ENCODE results near the gene ATP2B2. TPM values are rescaled to one million over a fixed set of nuclear protein-coding genes. Genes with fewer than 3 reads are reported as not detected.
"Not testable (repeated sequence)": the region's sequence is repeated elsewhere in the genome, so short reads cannot be mapped to it uniquely, and the experiment has no call there.

Gene ATP2B2
- total and polyA plus RNA-seq, 2 donors (not counting 1 experiment from before 2014, with no cell fraction given): not detected

DNA sequence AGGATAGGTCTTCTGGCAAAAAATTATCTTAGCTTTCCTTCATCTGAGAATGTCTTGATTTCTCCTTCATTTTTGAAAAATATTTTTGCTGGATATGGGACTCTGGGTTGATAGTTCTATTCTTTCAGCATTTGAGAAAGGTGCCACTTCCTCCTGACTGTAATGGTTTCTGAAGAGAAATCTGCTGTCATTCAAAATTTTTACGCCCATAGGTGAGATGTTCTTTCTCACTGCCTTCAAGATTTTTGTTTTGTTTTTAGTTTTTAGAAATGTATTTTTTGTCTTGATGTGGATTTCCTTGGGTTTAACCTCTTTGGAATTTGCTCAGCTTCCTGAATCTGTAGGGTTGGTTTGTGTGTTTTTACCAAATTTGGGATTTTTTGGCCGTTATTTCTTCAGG, 37.1 kb upstream of the ATP2B2 start:
- Histone ChIP-seq H3K27ac (ENCODE audit: low read length in 2 of 2) (no peak overlapping the region), H3K9ac (ENCODE audit: low read length) (no peak overlapping the region), H2AFZ (ENCODE audit: insufficient read depth, low read depth, low read length, poor library complexity, severe bottlenecking) (no peak overlapping the region), H3K36me3 (replicated peaks in 1 of 2; ENCODE audit: control extremely low read depth in 1 of 2, control insufficient read depth in 1 of 2, extremely low read depth in 1 of 2, insufficient read depth in 2 of 2, low read length in 1 of 2) (no peaks in the 10 kb centered on the region), H4K20me1 (ENCODE audit: control insufficient read depth, insufficient read depth, low read length, poor library complexity, severe bottlenecking) (no peaks in the 10 kb centered on the region), H3K79me2 (ENCODE audit: control insufficient read depth, insufficient read depth, low read length) (no peaks in the 10 kb centered on the region), H3K4me2 (replicated peaks; ENCODE audit: low read depth, low read length, poor library complexity, severe bottlenecking) (no peak overlapping the region), H3K9me3 (ENCODE audit: control extremely low read depth in 1 of 3, control insufficient read depth in 2 of 3, insufficient read depth in 1 of 3, low read length in 2 of 3) (peaks cover 0 to 21% (median 3%) of the 10 kb centered on the region in 3 donors), H3K27me3 (replicated peaks in 1 of 4; ENCODE audit: control extremely low read depth in 1 of 4, control insufficient read depth in 3 of 4, insufficient read depth in 4 of 4, low read length in 3 of 4) (peaks cover 0 to under 1% (median 0%) of the 10 kb centered on the region in 4 experiments), H3K4me1 (ENCODE audit: control insufficient read depth in 2 of 2, insufficient read depth in 2 of 2, low read length in 2 of 2) (no peaks in the 10 kb centered on the region), H3K4me3 (ENCODE audit: control extremely low read depth in 1 of 5, extremely low read depth in 1 of 5, insufficient read depth in 1 of 5, low read depth in 2 of 5, low read length in 4 of 5) (no peak overlapping the region)
- H3K9me3 Mint-ChIP-seq (ENCODE audit: insufficient read depth): peaks cover 11% of the 10 kb centered on the region
- peaks cover 19% of the 10 kb centered on the region for H3K27me3 Mint-ChIP-seq
- no peaks in the 10 kb centered on the region for H3K4me1 Mint-ChIP-seq
- DNase-seq (no peak), ATAC-seq (ENCODE audit: low read depth) (no peak)
- TF ChIP-seq, protein P1, sequence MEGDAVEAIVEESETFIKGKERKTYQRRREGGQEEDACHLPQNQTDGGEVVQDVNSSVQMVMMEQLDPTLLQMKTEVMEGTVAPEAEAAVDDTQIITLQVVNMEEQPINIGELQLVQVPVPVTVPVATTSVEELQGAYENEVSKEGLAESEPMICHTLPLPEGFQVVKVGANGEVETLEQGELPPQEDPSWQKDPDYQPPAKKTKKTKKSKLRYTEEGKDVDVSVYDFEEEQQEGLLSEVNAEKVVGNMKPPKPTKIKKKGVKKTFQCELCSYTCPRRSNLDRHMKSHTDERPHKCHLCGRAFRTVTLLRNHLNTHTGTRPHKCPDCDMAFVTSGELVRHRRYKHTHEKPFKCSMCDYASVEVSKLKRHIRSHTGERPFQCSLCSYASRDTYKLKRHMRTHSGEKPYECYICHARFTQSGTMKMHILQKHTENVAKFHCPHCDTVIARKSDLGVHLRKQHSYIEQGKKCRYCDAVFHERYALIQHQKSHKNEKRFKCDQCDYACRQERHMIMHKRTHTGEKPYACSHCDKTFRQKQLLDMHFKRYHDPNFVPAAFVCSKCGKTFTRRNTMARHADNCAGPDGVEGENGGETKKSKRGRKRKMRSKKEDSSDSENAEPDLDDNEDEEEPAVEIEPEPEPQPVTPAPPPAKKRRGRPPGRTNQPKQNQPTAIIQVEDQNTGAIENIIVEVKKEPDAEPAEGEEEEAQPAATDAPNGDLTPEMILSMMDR (IDR thresholded peaks at IDR 0.05): no peak
- no peak for TF ChIP-seq EZH2 (IDR thresholded peaks at IDR 0.05; ENCODE audit: borderline replicate concordance, insufficient read depth, low read depth, low read length, poor library complexity, severe bottlenecking)
- no peak overlapping the region for H3K27ac Mint-ChIP-seq
- CTCF ChIA-PET: no interaction called here
- WGBS (ENCODE audit: insufficient coverage): no CpG with 5 or more reads among the region's 2 CpGs
- intact Hi-C loops (cut with micrococcal nuclease): no loop called here
- no peak overlapping the region for H3K4me3 Mint-ChIP-seq
- POLR2A ChIA-PET: no interaction called here

DNA sequence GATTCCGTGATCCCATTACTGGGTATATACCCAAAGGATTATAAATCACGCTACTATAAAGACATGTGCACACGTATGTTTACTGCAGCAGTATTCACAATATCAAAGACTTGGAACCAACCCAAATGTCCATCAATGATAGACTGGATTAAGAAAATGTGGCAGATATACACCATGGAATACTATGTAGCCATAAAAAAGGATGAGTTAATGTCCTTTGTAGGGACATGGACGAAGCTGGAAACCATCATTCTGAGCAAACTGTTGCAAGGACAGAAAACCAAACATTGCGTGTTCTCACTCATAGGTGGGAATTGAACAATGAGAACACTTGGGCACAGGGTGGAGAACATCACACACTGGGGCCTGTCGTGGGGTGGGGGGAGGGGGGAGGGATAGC, 35.0 kb upstream of the ATP2B2 start:
- H2AFZ ChIP-seq (ENCODE audit: insufficient read depth, low read depth, low read length, poor library complexity, severe bottlenecking); H4K20me1 ChIP-seq (ENCODE audit: control insufficient read depth, insufficient read depth, low read length, poor library complexity, severe bottlenecking); H3K9ac ChIP-seq (ENCODE audit: low read length); H3K36me3 ChIP-seq (replicated peaks in 1 of 2; ENCODE audit: control extremely low read depth in 1 of 2, control insufficient read depth in 1 of 2, extremely low read depth in 1 of 2, insufficient read depth in 2 of 2, low read length in 1 of 2); H3K27me3 ChIP-seq (replicated peaks in 1 of 4; ENCODE audit: control extremely low read depth in 1 of 4, control insufficient read depth in 3 of 4, insufficient read depth in 4 of 4, low read length in 3 of 4); H3K4me2 ChIP-seq (replicated peaks; ENCODE audit: low read depth, low read length, poor library complexity, severe bottlenecking); H3K27ac Mint-ChIP-seq; H3K79me2 ChIP-seq (ENCODE audit: control insufficient read depth, insufficient read depth, low read length); CTCF ChIA-PET; H3K27ac ChIP-seq (ENCODE audit: low read length in 2 of 2); ATAC-seq (ENCODE audit: low read depth); intact Hi-C loops (cut with micrococcal nuclease); DNase-seq; H3K4me1 ChIP-seq (ENCODE audit: control insufficient read depth in 2 of 2, insufficient read depth in 2 of 2, low read length in 2 of 2); H3K4me1 Mint-ChIP-seq; POLR2A ChIA-PET; H3K4me3 ChIP-seq (ENCODE audit: control extremely low read depth in 1 of 5, extremely low read depth in 1 of 5, insufficient read depth in 1 of 5, low read depth in 2 of 5, low read length in 4 of 5); H3K4me3 Mint-ChIP-seq: not testable (repeated sequence)
- Mint-ChIP-seq H3K27me3 (peaks cover 17% of the 10 kb centered on the region), H3K9me3 (ENCODE audit: insufficient read depth) (peaks cover 11% of the 10 kb centered on the region)
- WGBS (ENCODE audit: insufficient coverage): 100% methylated on average over 1 of the region's 6 CpGs
- peaks cover 0 to 21% (median 3%) of the 10 kb centered on the region in 3 donors for H3K9me3 ChIP-seq (ENCODE audit: control extremely low read depth in 1 of 3, control insufficient read depth in 2 of 3, insufficient read depth in 1 of 3, low read length in 2 of 3)

Data from B cell (primary cell).